ENCODE data around the gene SGK1. TPM values are rescaled to one million over a fixed set of nuclear protein-coding genes. Genes with fewer than 3 reads are reported as not detected.

SGK1 gene
- total and polyA plus RNA-seq, 10 donors: 12.3 to 80.1 (median 51.4) TPM

- Histone ChIP-seq H3K4me3 (no peak overlapping the region), H3K9me3 (no peaks in the 10 kb centered on the region), H3K4me1 (peaks cover 0 to 35% (median 10%) of the 10 kb centered on the region in 6 donors), H3K27me3 (replicated peaks in 1 of 7) (no peaks in the 10 kb centered on the region), H3K27ac (no peak overlapping the region), H3K36me3 (no peaks in the 10 kb centered on the region)
- WGBS, 5 donors: 37 to 53% (median 40%) methylated on average over 5 of the region's 5 CpGs
- no peak for TF ChIP-seq POLR2A (IDR thresholded peaks at IDR 0.05)
- no peak for TF ChIP-seq CTCF (IDR thresholded peaks at IDR 0.05 in 8 of 11, conservative IDR thresholded peaks at IDR 0.05 in 3 of 11)
- TF ChIP-seq POLR2AphosphoS5 (IDR thresholded peaks at IDR 0.05): no peak
- DNase-seq: no peak
- intact Hi-C loops (cut with DNase I; ENCODE audit: low total_unique reads): no loop called here
Measured at GRCh38 chr6:134272374-134272773, 45.5 kb downstream of the SGK1 start.

- Histone ChIP-seq H3K4me3 (no peak overlapping the region), H3K9me3 (no peaks in the 10 kb centered on the region)
- 84 to 96% (median 91%) methylated on average over 9 to 10 of the region's 10 CpGs for WGBS, 5 donors
Measured at GRCh38 chr6:134267917-134268361, 50.0 kb downstream of the SGK1 start.

GRCh38 chr6:134266776-134267175, 51.1 kb downstream of the SGK1 start:
- 88 to 95% (median 93%) methylated on average over 2 of the region's 2 CpGs for WGBS, 5 donors
- TF ChIP-seq POLR2AphosphoS5 (IDR thresholded peaks at IDR 0.05) (no peak), CTCF (IDR thresholded peaks at IDR 0.05 in 8 of 11, conservative IDR thresholded peaks at IDR 0.05 in 3 of 11) (no peak), POLR2A (IDR thresholded peaks at IDR 0.05) (no peak)

More at GRCh38 chr6:134267917-134268361, 50.0 kb downstream of the SGK1 start:
- intact Hi-C loops (cut with DNase I; ENCODE audit: low total_unique reads): no loop called here
- Histone ChIP-seq H3K36me3 (no peaks in the 10 kb centered on the region), H3K4me1 (peaks cover 0 to 21% (median 0%) of the 10 kb centered on the region in 6 donors), H3K27me3 (replicated peaks in 1 of 7) (no peaks in the 10 kb centered on the region), H3K27ac (no peak overlapping the region)
- TF ChIP-seq POLR2A (IDR thresholded peaks at IDR 0.05) (no peak), CTCF (IDR thresholded peaks at IDR 0.05 in 8 of 11, conservative IDR thresholded peaks at IDR 0.05 in 3 of 11) (no peak), POLR2AphosphoS5 (IDR thresholded peaks at IDR 0.05) (no peak)
- no peak for DNase-seq

GRCh38 chr6:134261766-134262165, 56.1 kb downstream of the SGK1 start:
- intact Hi-C loops (cut with DNase I; ENCODE audit: low total_unique reads): no loop called here
- 91 to 98% (median 94%) methylated on average over 5 of the region's 5 CpGs for WGBS, 5 donors
- no peak overlapping the region for H3K27ac ChIP-seq
- DNase-seq: no peak
- H3K4me1 ChIP-seq: no peaks in the 10 kb centered on the region
- H3K9me3 ChIP-seq: no peaks in the 10 kb centered on the region
- no peak overlapping the region for H3K4me3 ChIP-seq
- no peaks in the 10 kb centered on the region for H3K36me3 ChIP-seq
- H3K27me3 ChIP-seq (replicated peaks in 1 of 7): no peaks in the 10 kb centered on the region
- TF ChIP-seq POLR2A (IDR thresholded peaks at IDR 0.05) (no peak), CTCF (IDR thresholded peaks at IDR 0.05 in 8 of 11, conservative IDR thresholded peaks at IDR 0.05 in 3 of 11) (no peak), POLR2AphosphoS5 (IDR thresholded peaks at IDR 0.05) (no peak)

More at GRCh38 chr6:134266776-134267175, 51.1 kb downstream of the SGK1 start:
- intact Hi-C loops (cut with DNase I; ENCODE audit: low total_unique reads): no loop called here
- Histone ChIP-seq H3K9me3 (no peaks in the 10 kb centered on the region), H3K36me3 (no peaks in the 10 kb centered on the region), H3K27me3 (replicated peaks in 1 of 7) (no peaks in the 10 kb centered on the region), H3K4me3 (no peak overlapping the region), H3K4me1 (peaks cover 0 to 9% (median 0%) of the 10 kb centered on the region in 6 donors), H3K27ac (no peak overlapping the region)
- DNase-seq: no peak
